DND-41 (cell line): Measurements from ENCODE around the gene TMEM134.

ENCODE experiments used
- EZH2 ChIP-seq: IDR thresholded peaks from 3 replicates; pipeline ENCODE4 v1.6.1; 2012; ENCODE audit warnings: borderline replicate concordance, low read depth, mild to moderate bottlenecking, moderate library complexity, low read length, inconsistent platforms; ENCODE audit not compliant: severe bottlenecking
- TF ChIP-seq, protein P1 (sequence below): IDR thresholded peaks from 2 replicates; pipeline ENCODE4 v1.5.1; 2012; ENCODE audit warnings: borderline replicate concordance, low read length, moderate library complexity, mild to moderate bottlenecking; ENCODE audit not compliant: poor library complexity, severe bottlenecking; ENCODE audit errors: extremely low read depth

GRCh38 chr11:67420646-67421429 is 48.2 kb downstream of the TMEM134 start:
- TF ChIP-seq, protein P1, sequence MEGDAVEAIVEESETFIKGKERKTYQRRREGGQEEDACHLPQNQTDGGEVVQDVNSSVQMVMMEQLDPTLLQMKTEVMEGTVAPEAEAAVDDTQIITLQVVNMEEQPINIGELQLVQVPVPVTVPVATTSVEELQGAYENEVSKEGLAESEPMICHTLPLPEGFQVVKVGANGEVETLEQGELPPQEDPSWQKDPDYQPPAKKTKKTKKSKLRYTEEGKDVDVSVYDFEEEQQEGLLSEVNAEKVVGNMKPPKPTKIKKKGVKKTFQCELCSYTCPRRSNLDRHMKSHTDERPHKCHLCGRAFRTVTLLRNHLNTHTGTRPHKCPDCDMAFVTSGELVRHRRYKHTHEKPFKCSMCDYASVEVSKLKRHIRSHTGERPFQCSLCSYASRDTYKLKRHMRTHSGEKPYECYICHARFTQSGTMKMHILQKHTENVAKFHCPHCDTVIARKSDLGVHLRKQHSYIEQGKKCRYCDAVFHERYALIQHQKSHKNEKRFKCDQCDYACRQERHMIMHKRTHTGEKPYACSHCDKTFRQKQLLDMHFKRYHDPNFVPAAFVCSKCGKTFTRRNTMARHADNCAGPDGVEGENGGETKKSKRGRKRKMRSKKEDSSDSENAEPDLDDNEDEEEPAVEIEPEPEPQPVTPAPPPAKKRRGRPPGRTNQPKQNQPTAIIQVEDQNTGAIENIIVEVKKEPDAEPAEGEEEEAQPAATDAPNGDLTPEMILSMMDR: peak; percentile 5
- no peak for TF ChIP-seq EZH2
